CD4-positive, CD25-positive, alpha-beta regulatory T cell (primary cell): Measurements from ENCODE around the gene IFFO2. TPM values are rescaled to one million over a fixed set of nuclear protein-coding genes. Genes with fewer than 3 reads are reported as not detected.

ENCODE experiments used
- ATAC-seq, 2 donors: fragments of 150-1000 bp; cut with Tn5 transposase; one replicate each; pipeline ENCODE4 v1.10.0; 2021; ENCODE audit warnings: low read depth in 2 of 2, moderate number of reproducible peaks in 2 of 2, moderate library complexity in 1 of 2
- DNase-seq, 3 donors: peaks; one replicate each; pipeline versions ENCODE4 v3.0.0 to v3.0.0-alpha.2; 2012 to 2022; ENCODE audit warnings: mixed read lengths in 1 of 3
- H3K27ac ChIP-seq: one replicate; pipeline ENCODE4 v1.7.0; 2013; ENCODE audit warnings: mild to moderate bottlenecking, low read length; ENCODE audit not compliant: insufficient read depth, poor library complexity, severe bottlenecking
- H3K27me3 ChIP-seq: one replicate; pipeline ENCODE4 v1.7.0; 2013; ENCODE audit warnings: low read length; ENCODE audit not compliant: control insufficient read depth, insufficient read depth
- H3K36me3 ChIP-seq: one replicate; pipeline ENCODE4 v1.7.0; 2013; ENCODE audit warnings: mild to moderate bottlenecking, low read length, moderate library complexity; ENCODE audit not compliant: control insufficient read depth, insufficient read depth
- H3K4me1 ChIP-seq: 2 replicates; pipeline ENCODE4 v1.7.0; 2013; ENCODE audit warnings: mild to moderate bottlenecking, low read length; ENCODE audit not compliant: insufficient read depth, control insufficient read depth, poor library complexity, severe bottlenecking
- H3K4me3 ChIP-seq: one replicate; pipeline ENCODE4 v1.7.0; 2013; ENCODE audit warnings: low read depth, mild to moderate bottlenecking, low read length, moderate library complexity
- H3K9me3 ChIP-seq, 2 experiments: 1 replicate in 1 of 2; 2 replicates in 1 of 2; pipeline ENCODE4 v1.7.0; 2013; ENCODE audit warnings: low read length in 2 of 2, mild to moderate bottlenecking in 1 of 2, moderate library complexity in 1 of 2; ENCODE audit not compliant: control insufficient read depth in 2 of 2
- H3K27ac Mint-ChIP-seq, 3 donors: one replicate each; pipeline ENCODE4 v1.8.0; 2020 to 2022; ENCODE audit warnings: mild to moderate bottlenecking in 3 of 3, mixed read lengths in 3 of 3, moderate library complexity in 2 of 3
- H3K27me3 Mint-ChIP-seq: one replicate; pipeline ENCODE4 v1.8.0; 2022; ENCODE audit warnings: mild to moderate bottlenecking, mixed read lengths
- H3K36me3 Mint-ChIP-seq: one replicate; pipeline ENCODE4 v1.8.0; 2020; ENCODE audit warnings: mixed read lengths
- H3K4me1 Mint-ChIP-seq, 4 donors: one replicate each; pipeline ENCODE4 v1.8.0; 2020 to 2022; ENCODE audit warnings: mixed read lengths in 4 of 4, mild to moderate bottlenecking in 1 of 4
- H3K4me3 Mint-ChIP-seq, 4 donors: one replicate each; pipeline ENCODE4 v1.8.0; 2020 to 2022; ENCODE audit warnings: mild to moderate bottlenecking in 4 of 4, mixed read lengths in 4 of 4, moderate library complexity in 3 of 4
- H3K9me3 Mint-ChIP-seq, 7 donors: one replicate each; pipeline ENCODE4 v1.8.0; 2020 to 2022; ENCODE audit warnings: mixed read lengths in 7 of 7, mild to moderate bottlenecking in 3 of 7, moderate library complexity in 2 of 7
- polyA plus RNA-seq, 4 donors: library from polyadenylated mRNA; unstranded; fragments of 300-500 nt; fragmentation: Illumina TruSeq; gene quantifications; one replicate each; pipeline ENCODE4 v1.2.3, GENCODE V29; 2021
- total RNA-seq: library from RNA; stranded (reverse); gene quantifications from one replicate; pipeline ENCODE4 v1.2.3, GENCODE V29; 2022

Gene IFFO2
- total and polyA plus RNA-seq, 5 donors from 2014 or later = 1.4 to 101 (median 3.0) TPM

GRCh38 chr1:18977428-18977827, 21.0 kb upstream of the IFFO2 start:
- H3K27me3 ChIP-seq = peaks cover 7% of the 10 kb centered on the region
- Mint-ChIP-seq H3K36me3 (peaks cover 3% of the 10 kb centered on the region), H3K27ac (no peak overlapping the region), H3K4me1 (peaks cover 0 to 5% (median 2%) of the 10 kb centered on the region in 4 donors), H3K27me3 (peaks cover 28% of the 10 kb centered on the region), H3K4me3 (no peak overlapping the region), H3K9me3 (peaks cover 0 to 17% (median 6%) of the 10 kb centered on the region in 7 donors)
- H3K4me1 ChIP-seq = peaks cover 3% of the 10 kb centered on the region
- H3K36me3 ChIP-seq = no peaks in the 10 kb centered on the region
- no peak overlapping the region for H3K27ac ChIP-seq
- peaks cover 6 to 8% of the 10 kb centered on the region in 2 experiments for H3K9me3 ChIP-seq
- no peak for DNase-seq
- H3K4me3 ChIP-seq = no peak overlapping the region
- no peak for ATAC-seq

DNA sequence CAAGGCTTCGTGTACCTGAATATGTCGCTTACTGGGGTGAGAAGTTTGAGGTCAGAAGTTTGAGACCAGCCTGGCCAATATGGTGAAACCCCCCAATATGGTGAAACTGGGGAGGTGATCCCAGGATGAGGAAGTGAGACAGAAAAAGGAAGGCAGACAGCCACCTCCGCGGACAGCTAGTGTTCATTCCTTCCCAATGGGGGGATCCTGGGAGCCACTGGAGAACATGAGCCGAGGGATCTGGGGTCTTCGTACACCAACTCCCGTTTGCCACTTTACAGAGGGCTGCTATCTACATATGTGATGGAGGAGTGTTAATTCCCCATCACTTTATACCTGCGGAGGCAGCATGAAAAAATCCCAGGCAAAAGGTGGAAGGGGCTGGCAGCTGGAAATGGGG, 19.6 kb upstream of the IFFO2 start:
- peaks cover 0 to 14% (median 4%) of the 10 kb centered on the region in 7 donors for H3K9me3 Mint-ChIP-seq
- peaks cover 0 to 5% (median under 1%) of the 10 kb centered on the region in 4 donors for H3K4me1 Mint-ChIP-seq
- no peak overlapping the region for H3K4me3 Mint-ChIP-seq
- DNase-seq = no peak
- peaks cover 5 to 6% of the 10 kb centered on the region in 2 experiments for H3K9me3 ChIP-seq
- peaks cover 20% of the 10 kb centered on the region for H3K27me3 Mint-ChIP-seq
- H3K36me3 Mint-ChIP-seq = peaks cover 3% of the 10 kb centered on the region
- no peak overlapping the region for H3K27ac Mint-ChIP-seq
- peaks cover 7% of the 10 kb centered on the region for H3K27me3 ChIP-seq
- no peak overlapping the region for H3K27ac ChIP-seq
- no peak overlapping the region for H3K4me3 ChIP-seq
- no peaks in the 10 kb centered on the region for H3K36me3 ChIP-seq
- ATAC-seq = no peak
- peaks cover 5% of the 10 kb centered on the region for H3K4me1 ChIP-seq

GRCh38 chr1:18974606-18975005, 18.1 kb upstream of the IFFO2 start:
- no peak for ATAC-seq
- no peak overlapping the region for H3K27ac Mint-ChIP-seq

DNA sequence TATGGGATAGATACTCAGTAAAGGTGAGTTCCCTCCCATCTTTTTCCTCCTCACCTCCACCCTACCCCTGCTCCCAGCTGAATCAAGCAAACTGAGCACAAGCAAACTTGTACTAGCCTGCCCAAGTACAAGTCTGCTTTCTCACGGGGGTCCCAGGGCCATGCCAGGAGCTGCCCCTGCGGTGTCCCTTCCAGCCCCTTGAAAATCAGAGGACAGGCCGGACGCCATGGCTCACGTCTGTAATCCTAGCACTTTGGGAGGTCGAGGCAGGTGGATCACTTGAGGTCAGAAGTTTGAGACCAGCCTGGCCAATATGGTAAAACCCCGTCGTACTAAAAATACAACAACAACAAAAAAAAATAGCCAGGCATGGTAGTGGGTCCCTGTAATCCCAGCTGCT, 17.5 kb upstream of the IFFO2 start:
- Histone ChIP-seq H3K36me3 (no peaks in the 10 kb centered on the region), H3K4me1 (peaks cover 5% of the 10 kb centered on the region), H3K4me3 (no peak overlapping the region), H3K27ac (no peak overlapping the region), H3K9me3 (no peaks in the 10 kb centered on the region), H3K27me3 (peaks cover 1% of the 10 kb centered on the region)
- Mint-ChIP-seq H3K27ac (no peak overlapping the region), H3K4me3 (no peak overlapping the region), H3K27me3 (peaks cover 12% of the 10 kb centered on the region), H3K9me3 (peaks cover 0 to 2% (median 0%) of the 10 kb centered on the region in 7 donors), H3K36me3 (no peaks in the 10 kb centered on the region), H3K4me1 (peaks cover 0 to 5% (median under 1%) of the 10 kb centered on the region in 4 donors)
- no peak for DNase-seq
- no peak for ATAC-seq

More at GRCh38 chr1:18974606-18975005, 18.1 kb upstream of the IFFO2 start:
- Mint-ChIP-seq H3K36me3 (no peaks in the 10 kb centered on the region), H3K4me1 (peaks cover 0 to 5% (median under 1%) of the 10 kb centered on the region in 4 donors), H3K4me3 (no peak overlapping the region), H3K27me3 (peaks cover 14% of the 10 kb centered on the region), H3K9me3 (peaks cover 0 to 4% (median 0%) of the 10 kb centered on the region in 7 donors)
- no peak overlapping the region for H3K27ac ChIP-seq
- peaks cover 5% of the 10 kb centered on the region for H3K4me1 ChIP-seq
- no peaks in the 10 kb centered on the region for H3K36me3 ChIP-seq
- no peak overlapping the region for H3K4me3 ChIP-seq
- no peaks in the 10 kb centered on the region for H3K9me3 ChIP-seq
- no peak for DNase-seq
- peaks cover 2% of the 10 kb centered on the region for H3K27me3 ChIP-seq

DNA sequence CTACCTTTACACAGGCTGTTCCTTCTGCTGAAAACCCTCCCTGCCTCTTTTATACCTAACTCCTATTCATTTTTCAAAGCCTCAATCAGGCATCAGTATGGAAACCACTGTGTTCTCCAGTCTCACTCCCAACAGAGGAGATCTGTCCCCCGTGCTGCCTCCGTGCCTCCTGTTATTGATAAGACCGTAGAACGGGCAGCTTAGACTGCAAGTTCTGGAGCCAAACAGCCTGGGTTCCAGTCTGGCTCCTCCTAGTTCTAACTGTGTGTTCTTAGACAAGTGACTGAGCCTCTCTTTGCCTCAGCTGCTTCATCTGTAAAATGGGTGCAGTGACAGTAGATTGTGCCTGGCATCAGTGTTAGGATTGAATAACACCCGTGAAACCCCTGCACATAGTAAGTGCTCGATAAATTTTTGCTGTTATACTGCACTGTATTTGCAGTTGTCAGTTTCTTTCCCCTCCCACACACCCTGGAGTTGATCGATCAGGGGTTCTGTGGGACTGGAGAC, 17.0 kb upstream of the IFFO2 start:
- H3K27me3 ChIP-seq = no peaks in the 10 kb centered on the region
- H3K9me3 ChIP-seq = no peaks in the 10 kb centered on the region
- Mint-ChIP-seq H3K4me3 (no peak overlapping the region), H3K9me3 (peaks cover 0 to 2% (median 0%) of the 10 kb centered on the region in 7 donors), H3K36me3 (no peaks in the 10 kb centered on the region), H3K27me3 (peaks cover 12% of the 10 kb centered on the region), H3K4me1 (peaks cover 0 to 5% (median under 1%) of the 10 kb centered on the region in 4 donors), H3K27ac (no peak overlapping the region)
- DNase-seq = no peak
- H3K4me3 ChIP-seq = no peak overlapping the region
- H3K4me1 ChIP-seq = peaks cover 5% of the 10 kb centered on the region
- H3K27ac ChIP-seq = no peak overlapping the region
- ATAC-seq = no peak
- no peaks in the 10 kb centered on the region for H3K36me3 ChIP-seq

GRCh38 chr1:18972991-18973390, 16.5 kb upstream of the IFFO2 start:
- Histone ChIP-seq H3K27me3 (no peaks in the 10 kb centered on the region), H3K4me1 (peaks cover 5% of the 10 kb centered on the region), H3K4me3 (no peak overlapping the region), H3K36me3 (no peaks in the 10 kb centered on the region), H3K27ac (no peak overlapping the region), H3K9me3 (no peaks in the 10 kb centered on the region)
- no peak for DNase-seq
- Mint-ChIP-seq H3K27ac (no peak overlapping the region), H3K36me3 (no peaks in the 10 kb centered on the region), H3K4me1 (peaks cover 0 to 5% (median under 1%) of the 10 kb centered on the region in 4 donors), H3K9me3 (peaks cover 0 to 2% (median 0%) of the 10 kb centered on the region in 7 donors), H3K4me3 (no peak overlapping the region), H3K27me3 (peaks cover 12% of the 10 kb centered on the region)
- no peak for ATAC-seq

- no peaks in the 10 kb centered on the region for H3K27me3 ChIP-seq
- no peak overlapping the region for H3K27ac Mint-ChIP-seq
- ATAC-seq (peak in 1 of 2 donors; percentile 58), DNase-seq (peak in 2 of 3 donors; percentile 46 to 52)
- H3K9me3 Mint-ChIP-seq = peaks cover 0 to 2% (median 0%) of the 10 kb centered on the region in 7 donors
- H3K4me1 ChIP-seq = peaks cover 5% of the 10 kb centered on the region
- no peak overlapping the region for H3K27ac ChIP-seq
- no peaks in the 10 kb centered on the region for H3K36me3 ChIP-seq
- no peaks in the 10 kb centered on the region for H3K36me3 Mint-ChIP-seq
- H3K4me3 Mint-ChIP-seq = no peak overlapping the region
- H3K4me1 Mint-ChIP-seq = peaks cover 0 to 5% (median under 1%) of the 10 kb centered on the region in 4 donors
- H3K4me3 ChIP-seq = no peak overlapping the region
- H3K27me3 Mint-ChIP-seq = peaks cover 12% of the 10 kb centered on the region
- H3K9me3 ChIP-seq = no peaks in the 10 kb centered on the region
Observed at GRCh38 chr1:18972531-18972930, 16.1 kb upstream of the IFFO2 start.

DNA sequence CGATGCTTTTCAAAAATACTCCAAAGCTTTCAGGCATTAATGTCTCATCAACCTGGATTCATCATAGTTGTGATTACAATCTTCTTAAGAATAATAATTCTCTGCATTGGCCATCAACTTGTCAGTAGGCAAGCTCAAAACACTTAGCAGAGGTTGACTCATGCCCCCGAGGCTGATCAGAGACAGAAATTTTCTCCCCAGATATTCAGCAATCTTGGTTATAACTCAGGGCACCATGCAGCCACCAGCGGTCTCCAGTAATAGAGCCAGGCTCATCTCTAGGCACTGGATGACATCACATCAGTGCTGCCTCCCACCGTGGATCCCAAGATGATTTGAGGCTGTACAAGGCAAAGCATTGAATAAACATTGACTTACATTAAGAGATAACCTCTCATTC, 14.3 kb upstream of the IFFO2 start:
- Mint-ChIP-seq H3K4me3 (no peak overlapping the region), H3K27ac (no peak overlapping the region), H3K4me1 (peaks cover 0 to 5% (median under 1%) of the 10 kb centered on the region in 4 donors)

More for the DNA sequence above, 14.3 kb upstream of the IFFO2 start:
- H3K27me3 Mint-ChIP-seq = peaks cover 14% of the 10 kb centered on the region
- no peak for DNase-seq
- Histone ChIP-seq H3K9me3 (no peaks in the 10 kb centered on the region), H3K27ac (no peak overlapping the region), H3K4me3 (no peak overlapping the region), H3K4me1 (peaks cover 5% of the 10 kb centered on the region), H3K27me3 (no peaks in the 10 kb centered on the region), H3K36me3 (no peaks in the 10 kb centered on the region)
- H3K36me3 Mint-ChIP-seq = no peaks in the 10 kb centered on the region
- no peaks in the 10 kb centered on the region for H3K9me3 Mint-ChIP-seq
- ATAC-seq = no peak
